ENCODE results near the gene ITPKB. TPM values are rescaled to one million over a fixed set of nuclear protein-coding genes. Genes with fewer than 3 reads are reported as not detected.

Gene ITPKB
- total RNA-seq, 1 donor from 2014 or later, result 21.2 TPM

GRCh38 chr1:226598455-226598849 lies 140.6 kb downstream of the ITPKB start:
- Mint-ChIP-seq H3K4me3 (no peak overlapping the region), H3K4me1 (peaks cover 14% of the 10 kb centered on the region), H3K27ac (no peak overlapping the region), H3K27me3 (ENCODE audit: low read depth) (peaks cover 10% of the 10 kb centered on the region), H3K9me3 (peaks cover 6% of the 10 kb centered on the region), H3K36me3 (no peaks in the 10 kb centered on the region)
- DNase-seq (ENCODE audit: low spot score in 2 of 2, unreplicated experiment in 2 of 2), result no peak
- no peak for TF ChIP-seq CTCF (IDR thresholded peaks at IDR 0.05; ENCODE audit: unreplicated experiment)

GRCh38 chr1:226597616-226598454 lies 141.2 kb downstream of the ITPKB start:
- H3K27ac Mint-ChIP-seq, result no peak overlapping the region
- peaks cover 6% of the 10 kb centered on the region for H3K9me3 Mint-ChIP-seq
- TF ChIP-seq CTCF (IDR thresholded peaks at IDR 0.05; ENCODE audit: unreplicated experiment), result no peak
- H3K4me3 Mint-ChIP-seq, result no peak overlapping the region
- peaks cover 14% of the 10 kb centered on the region for H3K27me3 Mint-ChIP-seq (ENCODE audit: low read depth)
- DNase-seq (ENCODE audit: low spot score in 2 of 2, unreplicated experiment in 2 of 2), result no peak
- H3K4me1 Mint-ChIP-seq, result peaks cover 9% of the 10 kb centered on the region
- no peaks in the 10 kb centered on the region for H3K36me3 Mint-ChIP-seq

GRCh38 chr1:226596531-226597165 lies 142.4 kb downstream of the ITPKB start:
- peaks cover 14% of the 10 kb centered on the region for H3K27me3 Mint-ChIP-seq (ENCODE audit: low read depth)
- no peak overlapping the region for H3K4me3 Mint-ChIP-seq
- TF ChIP-seq CTCF (IDR thresholded peaks at IDR 0.05; ENCODE audit: unreplicated experiment), result no peak
- peaks cover 5% of the 10 kb centered on the region for H3K4me1 Mint-ChIP-seq
- H3K36me3 Mint-ChIP-seq, result no peaks in the 10 kb centered on the region
- H3K9me3 Mint-ChIP-seq, result peaks cover 6% of the 10 kb centered on the region
- no peak for DNase-seq (ENCODE audit: low spot score in 2 of 2, unreplicated experiment in 2 of 2)
- no peak overlapping the region for H3K27ac Mint-ChIP-seq

GRCh38 chr1:226593541-226593940 lies 145.5 kb downstream of the ITPKB start:
- no peak for DNase-seq (ENCODE audit: low spot score in 2 of 2, unreplicated experiment in 2 of 2)
- Mint-ChIP-seq H3K9me3 (peaks cover 6% of the 10 kb centered on the region), H3K27me3 (ENCODE audit: low read depth) (peaks cover 12% of the 10 kb centered on the region), H3K4me1 (peaks cover 2% of the 10 kb centered on the region), H3K36me3 (no peaks in the 10 kb centered on the region), H3K4me3 (no peak overlapping the region), H3K27ac (no peak overlapping the region)
- TF ChIP-seq CTCF (IDR thresholded peaks at IDR 0.05; ENCODE audit: unreplicated experiment), result no peak

GRCh38 chr1:226590614-226591013 lies 148.5 kb downstream of the ITPKB start:
- no peak for DNase-seq (ENCODE audit: low spot score in 2 of 2, unreplicated experiment in 2 of 2)
- H3K9me3 Mint-ChIP-seq, result peaks cover 4% of the 10 kb centered on the region
- peaks cover 8% of the 10 kb centered on the region for H3K27me3 Mint-ChIP-seq (ENCODE audit: low read depth)
- H3K4me1 Mint-ChIP-seq, result no peaks in the 10 kb centered on the region
- no peak for TF ChIP-seq CTCF (IDR thresholded peaks at IDR 0.05; ENCODE audit: unreplicated experiment)
- H3K4me3 Mint-ChIP-seq, result no peak overlapping the region
- no peaks in the 10 kb centered on the region for H3K36me3 Mint-ChIP-seq
- H3K27ac Mint-ChIP-seq, result no peak overlapping the region

Measured in mesothelial cell of epicardium (in vitro differentiated cells).